IPS DF 6.9 (cell line): ENCODE results near the gene MPPED1.

Experiments used
- DNase-seq: peaks from one replicate; pipeline ENCODE4 v3.0.0-alpha.2; 2013; ENCODE audit warnings: low read depth, low spot score
- H3K27ac ChIP-seq: one replicate; pipeline ENCODE4 v1.5.1; 2013; ENCODE audit warnings: low read length, control low read depth
- H3K27me3 ChIP-seq: 2 replicates; pipeline ENCODE4 v1.6.1; 2013; ENCODE audit warnings: mild to moderate bottlenecking, low read length; ENCODE audit not compliant: control insufficient read depth, insufficient read depth
- H3K36me3 ChIP-seq: 2 replicates; pipeline ENCODE4 v1.6.1; 2013; ENCODE audit warnings: low read length; ENCODE audit not compliant: control insufficient read depth, insufficient read depth
- H3K4me1 ChIP-seq: 2 replicates; pipeline ENCODE4 v1.6.1; 2013; ENCODE audit warnings: low read length; ENCODE audit not compliant: control insufficient read depth, insufficient read depth
- H3K4me3 ChIP-seq: 2 replicates; pipeline ENCODE4 v1.5.1; 2013; ENCODE audit warnings: mild to moderate bottlenecking, low read length
- H3K9me3 ChIP-seq: 2 replicates; pipeline ENCODE4 v1.6.1; 2013; ENCODE audit warnings: low read length, inconsistent platforms; ENCODE audit not compliant: control insufficient read depth, insufficient read depth
- WGBS: extraction: QIAGEN DNeasy Blood & Tissue Kit; methylation state at CpG from one replicate; pipeline ENCODE4 v1.1.7; 2013; ENCODE audit warnings: mixed read lengths, missing lambda C conversion rate; ENCODE audit not compliant: insufficient read length, insufficient coverage; 5-methylcytosine and 5-hydroxymethylcytosine counted together

The MPPED1 gene

DNA sequence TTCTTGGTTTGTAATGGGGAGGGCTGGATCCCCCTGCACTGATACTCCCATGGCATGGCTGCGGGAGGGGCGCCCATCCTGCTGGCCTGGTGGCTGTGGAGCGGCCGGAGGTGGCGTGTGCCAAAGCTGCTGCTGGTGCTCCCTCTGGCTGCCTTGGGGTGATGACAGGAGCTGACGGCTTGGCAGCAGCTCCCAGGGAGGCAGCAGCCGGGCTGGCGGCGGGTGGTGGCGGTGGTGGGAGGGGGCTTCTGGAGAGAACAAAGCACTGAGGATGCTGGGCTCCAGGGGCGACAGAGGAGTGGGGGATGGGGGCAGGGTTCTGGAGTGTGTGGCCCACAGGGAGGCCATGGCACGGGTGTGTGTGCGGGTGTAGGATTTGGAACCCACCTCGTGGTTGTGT, 11.4 kb upstream of the MPPED1 start:
- H3K36me3 ChIP-seq = no peaks in the 10 kb centered on the region
- no peak for DNase-seq
- no CpG with 5 or more reads among the region's 14 CpGs for WGBS
- H3K27ac ChIP-seq = no peak overlapping the region
- H3K4me3 ChIP-seq = no peak overlapping the region
- no peaks in the 10 kb centered on the region for H3K27me3 ChIP-seq
- H3K4me1 ChIP-seq = no peaks in the 10 kb centered on the region
- H3K9me3 ChIP-seq = no peaks in the 10 kb centered on the region

DNA sequence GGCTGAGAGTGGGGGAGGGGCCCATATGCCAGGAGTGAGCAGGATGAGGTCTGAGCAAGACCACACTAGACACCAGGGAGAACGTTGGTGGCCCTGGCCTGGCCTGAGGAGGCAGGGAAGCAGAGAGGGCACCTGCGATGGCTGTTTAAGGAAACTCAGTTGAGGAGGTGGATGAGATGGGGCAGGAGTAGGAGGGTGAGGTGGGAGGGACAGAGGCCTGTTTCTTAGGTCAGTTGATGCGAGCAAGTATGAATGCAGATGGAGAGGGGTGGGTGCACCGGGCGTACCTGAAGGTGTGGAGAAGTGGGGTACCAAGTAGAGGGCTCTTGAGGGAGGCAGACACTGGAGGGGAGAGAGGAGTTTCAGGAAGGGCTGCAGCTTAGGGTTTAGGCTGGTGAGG, 10.6 kb upstream of the MPPED1 start:
- Histone ChIP-seq H3K9me3 (no peaks in the 10 kb centered on the region), H3K36me3 (no peaks in the 10 kb centered on the region), H3K4me1 (no peaks in the 10 kb centered on the region)

DNA sequence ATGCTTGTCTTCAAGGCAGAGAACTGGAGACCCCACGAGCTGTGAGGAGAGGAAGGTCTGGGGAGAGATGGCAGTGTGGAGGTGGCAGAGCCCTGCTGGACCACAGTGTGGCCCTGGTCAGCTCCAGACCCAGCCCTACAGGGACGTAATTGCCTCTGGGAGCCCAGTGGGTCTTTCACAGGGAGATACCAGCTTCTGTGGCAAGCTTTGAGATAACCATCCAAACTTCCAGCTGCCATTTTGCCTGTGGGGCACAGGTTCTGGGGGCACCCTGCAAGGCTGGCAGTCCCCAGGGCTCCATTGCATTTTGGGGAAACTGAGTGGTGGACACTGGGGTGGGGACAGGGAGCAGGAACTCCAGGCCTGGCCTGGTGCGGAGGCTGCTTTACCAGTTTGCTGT, 10.2 kb upstream of the MPPED1 start:
- no peaks in the 10 kb centered on the region for H3K4me1 ChIP-seq

More for the DNA sequence above, 10.6 kb upstream of the MPPED1 start:
- Histone ChIP-seq H3K27ac (no peak overlapping the region), H3K4me3 (no peak overlapping the region), H3K27me3 (no peaks in the 10 kb centered on the region)
- WGBS = no CpG with 5 or more reads among the region's 5 CpGs
- DNase-seq = no peak

DNA sequence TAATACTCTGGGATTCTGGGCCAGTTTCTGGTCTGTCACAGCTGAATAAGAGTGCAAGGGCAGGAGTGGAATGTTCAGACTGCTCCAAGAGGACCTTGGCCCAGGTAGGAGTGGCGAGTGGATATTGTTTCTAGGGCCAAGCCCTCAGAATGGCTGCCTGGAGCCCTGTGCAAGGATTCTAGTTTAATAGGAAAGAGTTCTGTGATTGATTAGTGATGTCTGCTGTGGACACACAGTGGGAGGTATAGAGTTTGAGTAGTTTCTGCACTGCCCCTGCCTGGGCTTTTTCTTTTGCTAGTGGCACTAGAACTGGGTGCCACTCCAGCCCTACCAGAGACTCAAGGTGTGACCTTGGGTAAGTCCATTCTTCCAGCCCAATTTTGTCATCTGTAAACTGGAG, 9.7 kb upstream of the MPPED1 start:
- H3K36me3 ChIP-seq = no peaks in the 10 kb centered on the region
- H3K4me3 ChIP-seq = no peak overlapping the region
- WGBS = no CpG with 5 or more reads among the region's 1 CpG
- no peaks in the 10 kb centered on the region for H3K27me3 ChIP-seq
- H3K4me1 ChIP-seq = no peaks in the 10 kb centered on the region
- H3K27ac ChIP-seq = no peak overlapping the region
- no peaks in the 10 kb centered on the region for H3K9me3 ChIP-seq
- DNase-seq = no peak

More for the DNA sequence above, 10.2 kb upstream of the MPPED1 start:
- H3K27me3 ChIP-seq = no peaks in the 10 kb centered on the region
- H3K27ac ChIP-seq = no peak overlapping the region
- no peaks in the 10 kb centered on the region for H3K9me3 ChIP-seq
- no peak overlapping the region for H3K4me3 ChIP-seq
- no peaks in the 10 kb centered on the region for H3K36me3 ChIP-seq
- DNase-seq = no peak
- WGBS = no CpG with 5 or more reads among the region's 3 CpGs

DNA sequence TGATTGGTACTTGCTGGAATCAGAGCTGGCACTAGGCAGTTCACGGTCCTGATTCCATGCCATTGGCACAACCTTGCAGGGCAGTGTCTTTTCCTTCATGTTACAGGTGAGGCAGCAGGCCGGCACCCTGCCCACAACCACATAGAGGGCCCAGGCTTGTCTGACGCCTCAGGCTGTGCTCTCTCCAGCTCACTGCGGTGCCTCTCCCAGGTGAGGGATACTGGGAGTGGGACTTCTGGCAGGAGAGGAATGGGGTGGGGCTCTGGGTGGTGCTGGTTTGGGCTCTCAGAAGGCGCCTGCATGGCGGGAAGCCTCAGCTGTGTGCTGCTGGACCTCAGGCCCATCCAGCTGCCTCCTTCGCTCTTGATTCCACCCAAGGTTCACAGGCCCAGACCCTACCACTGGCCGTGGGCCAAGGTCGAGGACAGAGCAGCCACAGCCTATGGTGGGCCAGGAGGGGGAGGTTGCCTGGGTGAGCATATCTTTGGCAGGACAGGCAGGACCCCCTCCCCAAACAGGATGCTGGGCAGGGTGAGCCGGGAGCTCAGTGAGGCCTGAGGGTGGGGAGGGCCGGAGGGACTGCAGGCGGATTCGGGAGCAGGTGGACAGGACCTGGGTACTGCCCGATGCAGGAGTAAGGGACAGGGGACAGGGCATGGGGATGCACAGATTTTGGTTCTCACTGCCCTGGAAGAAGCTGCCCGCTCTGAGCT, 7.0 kb upstream of the MPPED1 start:
- no peak overlapping the region for H3K27ac ChIP-seq
- H3K27me3 ChIP-seq = no peaks in the 10 kb centered on the region
- no peak overlapping the region for H3K4me3 ChIP-seq
- no CpG with 5 or more reads among the region's 15 CpGs for WGBS
- no peak for DNase-seq
- no peaks in the 10 kb centered on the region for H3K4me1 ChIP-seq
- H3K9me3 ChIP-seq = no peaks in the 10 kb centered on the region
- H3K36me3 ChIP-seq = no peaks in the 10 kb centered on the region

DNA sequence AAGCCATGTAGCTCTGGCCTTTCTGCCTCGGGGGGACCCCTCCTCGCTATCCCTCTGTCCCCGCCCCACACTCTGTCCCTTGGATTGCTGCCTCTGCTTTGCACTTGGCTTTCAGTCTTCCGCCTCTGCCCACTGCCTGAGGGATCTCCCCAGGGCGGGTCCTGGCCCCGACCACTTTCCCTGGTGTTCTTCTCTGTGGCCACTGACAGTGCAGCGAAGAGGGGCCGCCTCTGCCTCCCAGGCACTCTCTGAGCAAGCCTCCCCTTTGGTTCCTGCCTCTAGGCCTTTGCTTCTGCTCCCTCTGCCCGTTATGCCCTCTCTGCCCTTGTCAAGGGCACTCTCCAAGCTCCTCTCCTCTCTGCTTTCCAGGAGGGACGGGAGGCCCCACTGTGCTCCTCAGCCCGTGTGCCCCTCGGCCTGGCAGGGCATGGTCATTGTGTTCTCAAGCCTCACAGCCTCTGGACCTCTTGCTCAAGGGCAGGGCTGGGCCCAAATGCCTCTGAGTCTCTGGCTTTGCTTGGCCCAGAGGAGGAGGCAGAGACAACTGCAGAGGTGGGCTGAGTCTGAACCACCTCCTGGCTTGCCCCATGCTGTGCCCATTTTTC, 5.5 kb upstream of the MPPED1 start:
- no peak overlapping the region for H3K4me3 ChIP-seq
- H3K4me1 ChIP-seq = no peaks in the 10 kb centered on the region
- WGBS = no CpG with 5 or more reads among the region's 12 CpGs
- no peaks in the 10 kb centered on the region for H3K36me3 ChIP-seq
- H3K9me3 ChIP-seq = no peaks in the 10 kb centered on the region
- peaks cover 4% of the 10 kb centered on the region for H3K27me3 ChIP-seq
- no peak overlapping the region for H3K27ac ChIP-seq
- no peak for DNase-seq

DNA sequence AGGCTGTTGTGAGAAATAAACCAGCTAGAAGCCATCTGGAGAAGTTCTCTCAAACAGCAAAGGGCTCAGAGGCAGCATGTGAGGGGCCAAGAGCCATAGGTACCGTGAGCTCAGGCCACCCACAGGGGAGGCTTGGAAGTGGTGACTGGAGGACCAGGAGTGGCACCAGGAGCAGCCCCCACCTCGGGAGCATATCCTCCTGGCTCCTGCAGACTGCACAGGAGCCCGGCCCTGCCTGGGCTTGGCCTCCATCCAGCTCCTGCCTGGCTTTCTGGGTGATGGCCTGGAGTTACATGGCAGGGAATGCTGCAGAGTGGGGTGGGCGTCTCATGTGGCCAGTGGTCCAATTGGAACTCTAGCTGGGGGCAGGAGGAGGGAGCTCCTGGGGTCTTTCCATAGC, 4.2 kb upstream of the MPPED1 start:
- no peaks in the 10 kb centered on the region for H3K4me1 ChIP-seq
- no peak for DNase-seq
- no peaks in the 10 kb centered on the region for H3K9me3 ChIP-seq
- WGBS = no CpG with 5 or more reads among the region's 4 CpGs
- H3K27ac ChIP-seq = no peak overlapping the region
- H3K36me3 ChIP-seq = no peaks in the 10 kb centered on the region
- H3K27me3 ChIP-seq = peaks cover 9% of the 10 kb centered on the region
- H3K4me3 ChIP-seq = no peak overlapping the region

DNA sequence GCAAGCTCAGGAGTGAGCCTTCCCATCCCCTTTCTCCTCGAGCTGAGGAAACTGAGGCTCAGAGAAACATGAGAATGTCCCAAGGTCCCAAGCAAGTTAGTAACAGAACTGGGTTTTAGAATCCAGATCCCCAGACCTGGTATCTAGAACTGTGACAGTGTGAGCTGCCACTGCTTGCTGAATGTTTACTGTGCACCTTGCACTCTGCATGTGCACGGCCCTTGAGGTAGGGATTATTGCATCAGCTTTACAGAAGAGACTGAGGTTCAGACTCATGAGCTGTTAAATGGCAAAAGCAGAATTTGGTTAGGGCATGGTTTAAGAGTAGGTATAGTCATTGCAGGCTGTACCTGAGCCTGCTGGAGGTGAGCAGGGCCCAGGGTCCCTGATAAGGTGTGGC, 3.8 kb upstream of the MPPED1 start:
- no CpG with 5 or more reads among the region's 2 CpGs for WGBS
- H3K4me3 ChIP-seq = no peak overlapping the region
- H3K9me3 ChIP-seq = no peaks in the 10 kb centered on the region
- no peak overlapping the region for H3K27ac ChIP-seq
- H3K36me3 ChIP-seq = no peaks in the 10 kb centered on the region
- DNase-seq = no peak
- no peaks in the 10 kb centered on the region for H3K4me1 ChIP-seq
- peaks cover 13% of the 10 kb centered on the region for H3K27me3 ChIP-seq

DNA sequence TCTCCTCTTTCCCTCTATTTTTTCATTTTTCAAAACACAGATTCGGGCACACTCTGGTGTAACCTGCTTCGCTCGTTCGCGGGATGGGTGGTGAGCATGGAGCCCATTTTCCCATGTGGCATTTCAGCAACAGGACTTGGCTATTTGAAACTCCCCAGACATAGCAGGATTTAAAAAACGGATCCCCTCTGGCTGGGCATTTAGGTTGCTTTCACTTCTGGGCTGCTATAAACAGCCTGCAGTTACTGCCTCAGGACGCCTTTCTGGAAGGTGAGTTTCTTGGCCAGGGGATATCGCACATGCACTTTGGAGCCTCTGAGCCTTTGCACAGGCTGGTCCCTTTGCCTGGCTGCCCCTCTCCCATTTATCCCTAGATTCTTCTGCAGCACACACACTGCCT, 2.8 kb upstream of the MPPED1 start:
- H3K27ac ChIP-seq = no peak overlapping the region
- no peaks in the 10 kb centered on the region for H3K9me3 ChIP-seq
- no peak for DNase-seq
- no peak overlapping the region for H3K4me3 ChIP-seq
- H3K27me3 ChIP-seq = peaks cover 13% of the 10 kb centered on the region
- WGBS = no CpG with 5 or more reads among the region's 8 CpGs
- H3K36me3 ChIP-seq = no peaks in the 10 kb centered on the region
- H3K4me1 ChIP-seq = no peaks in the 10 kb centered on the region

DNA sequence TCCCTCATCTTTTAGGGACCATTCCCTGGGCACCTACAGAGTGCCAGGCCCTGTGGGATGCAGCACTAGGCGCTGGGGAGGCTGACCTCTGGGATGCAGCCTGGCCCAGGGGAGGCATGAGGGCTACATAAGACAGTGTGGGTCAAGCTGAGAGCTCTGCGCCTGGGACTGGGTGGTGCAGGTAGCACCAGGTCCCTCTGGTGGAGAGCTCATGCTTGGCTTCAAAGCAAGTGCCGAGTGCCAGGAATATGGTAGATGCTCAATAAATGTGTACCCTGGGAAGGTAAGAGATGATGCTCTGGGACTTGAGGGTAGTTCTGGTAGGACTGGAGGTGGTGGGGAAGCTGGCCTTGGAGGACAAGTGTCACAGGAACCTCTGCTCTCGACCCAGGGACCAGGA, 2.0 kb upstream of the MPPED1 start:
- no peak for DNase-seq
- H3K36me3 ChIP-seq = no peaks in the 10 kb centered on the region
- peaks cover 13% of the 10 kb centered on the region for H3K27me3 ChIP-seq
- no CpG with 5 or more reads among the region's 4 CpGs for WGBS
- H3K27ac ChIP-seq = no peak overlapping the region
- no peak overlapping the region for H3K4me3 ChIP-seq
- H3K9me3 ChIP-seq = no peaks in the 10 kb centered on the region
- no peaks in the 10 kb centered on the region; the same call in 1 of the 2 replicates for H3K4me1 ChIP-seq
